H1 (cell line): ENCODE results near the gene ANXA8L1. TPM values are rescaled to one million over a fixed set of nuclear protein-coding genes. Genes with fewer than 3 reads are reported as not detected.
"Not testable (repeated sequence)": the region's sequence is repeated elsewhere in the genome, so short reads cannot be mapped to it uniquely, and the experiment has no call there.

Experiments used
- CTCF ChIA-PET: fragments of 300-600 bp; sonication (Branson Sonifier 250); formaldehyde crosslinking; loops from one replicate; lab custom pipeline; 2021; ENCODE audit not compliant: partially characterized antibody; lab: Charles Lee
- POLR2A ChIA-PET: fragments of 300-600 bp; sonication (Branson Sonifier 250); formaldehyde crosslinking; loops from one replicate; lab custom pipeline; 2021; ENCODE audit warnings: inconsistent platforms; ENCODE audit not compliant: partially characterized antibody; lab: Charles Lee
- DNase-seq, 2 experiments: peaks; one replicate each; pipeline versions ENCODE4 v3.0.0 to v3.0.0-alpha.2; 2010 to 2022; ENCODE audit warnings: low spot score in 2 of 2, low read depth in 1 of 2, mixed read lengths in 1 of 2
- FAIRE-seq: peaks from 2 replicates; lab custom pipeline; 2011; peaks lifted over from hg19 to GRCh38; lab: Jason Lieb, UNC
- H2AFZ ChIP-seq: 2 replicates; pipeline ENCODE4 v1.8.1; 2012; ENCODE audit warnings: low read length, inconsistent platforms
- H2AK5ac ChIP-seq: 2 replicates; pipeline ENCODE4 v1.6.1; 2013; ENCODE audit warnings: low read depth, low read length
- H2BK120ac ChIP-seq: replicated peaks from 2 replicates; pipeline ENCODE3; 2013; ENCODE audit warnings: low read depth, low read length, inconsistent platforms
- H2BK12ac ChIP-seq: 2 replicates; pipeline ENCODE4 v1.6.1; 2013; ENCODE audit warnings: low read depth, low read length
- H2BK15ac ChIP-seq: 2 replicates; pipeline ENCODE4 v1.6.1; 2013; ENCODE audit warnings: low read length
- H2BK20ac ChIP-seq: 2 replicates; pipeline ENCODE4 v1.6.1; 2013; ENCODE audit warnings: low read length
- H2BK5ac ChIP-seq: 2 replicates; pipeline ENCODE4 v1.6.1; 2013; ENCODE audit warnings: low read depth, low read length
- H3K14ac ChIP-seq: 2 replicates; pipeline ENCODE4 v1.6.1; 2013; ENCODE audit warnings: inconsistent platforms; ENCODE audit not compliant: insufficient read length
- H3K18ac ChIP-seq: 2 replicates; pipeline ENCODE4 v1.6.1; 2013; ENCODE audit warnings: low read length; ENCODE audit errors: extremely low read depth
- H3K23ac ChIP-seq: 2 replicates; pipeline ENCODE4 v1.6.1; 2013; ENCODE audit warnings: inconsistent platforms; ENCODE audit not compliant: insufficient read length
- H3K23me2 ChIP-seq: 2 replicates; pipeline ENCODE4 v1.6.1; 2013; ENCODE audit warnings: low read depth, low read length
- H3K27ac ChIP-seq: 2 replicates; pipeline ENCODE4 v1.6.1; 2011; ENCODE audit warnings: low read depth, low read length, inconsistent platforms
- H3K27me3 ChIP-seq, 4 experiments: replicated peaks in 1 of 4; 1 replicate in 1 of 4; 2 replicates in 3 of 4; pipeline versions ENCODE4 v1.6.1 to v1.8.1; 2011 to 2013; ENCODE audit warnings: low read length in 3 of 4, mild to moderate bottlenecking in 3 of 4, inconsistent platforms in 2 of 4, mixed read lengths in 2 of 4, moderate library complexity in 1 of 4; ENCODE audit not compliant: control insufficient read depth in 3 of 4, insufficient read depth in 3 of 4; ENCODE audit errors: extremely low read depth in 1 of 4
- H3K36me3 ChIP-seq, 4 experiments: 2 replicates each; pipeline versions ENCODE4 v1.6.1 to v1.8.1; 2011 to 2013; ENCODE audit warnings: mild to moderate bottlenecking in 4 of 4, low read length in 3 of 4, moderate library complexity in 2 of 4, control low read depth in 1 of 4, inconsistent platforms in 1 of 4; ENCODE audit not compliant: insufficient read depth in 4 of 4, control insufficient read depth in 2 of 4
- H3K4ac ChIP-seq: replicated peaks from 2 replicates; pipeline ENCODE3; 2013; ENCODE audit warnings: low read length, low read depth, mixed read lengths, inconsistent platforms; ENCODE audit not compliant: insufficient read length
- H3K4me1 ChIP-seq, 4 experiments: replicated peaks in 1 of 4; 1 replicate in 1 of 4; 2 replicates in 3 of 4; pipeline versions ENCODE4 v1.6.1 to v1.8.1; 2011 to 2013; ENCODE audit warnings: low read length in 3 of 4, inconsistent platforms in 2 of 4, mixed read lengths in 1 of 4; ENCODE audit not compliant: insufficient read depth in 4 of 4, control insufficient read depth in 3 of 4
- H3K4me2 ChIP-seq, 2 experiments: 2 replicates each; pipeline versions ENCODE4 v1.6.1 to v1.8.1; 2011 to 2013; ENCODE audit warnings: low read depth in 2 of 2, low read length in 2 of 2, control low read depth in 1 of 2, inconsistent platforms in 1 of 2, mild to moderate bottlenecking in 1 of 2; ENCODE audit not compliant: insufficient read depth in 1 of 2
- H3K4me3 ChIP-seq, 4 experiments: fragments of 200-600, 300-600 bp in 1 of 4; sonication (generic), shearing (Covaris generic), sonication (Bioruptor Twin) in 1 of 4; 2 replicates each; pipeline versions ENCODE4 v1.5.1 to v1.8.1; 2011 to 2016; ENCODE audit warnings: low read length in 4 of 4, low read depth in 3 of 4, control low read depth in 2 of 4, inconsistent platforms in 2 of 4, mild to moderate bottlenecking in 2 of 4, mixed read lengths in 1 of 4, moderate library complexity in 1 of 4; ENCODE audit not compliant: insufficient read depth in 2 of 4; ENCODE audit errors: extremely low read depth in 1 of 4
- H3K56ac ChIP-seq: replicated peaks from 2 replicates; pipeline ENCODE3; 2013; ENCODE audit warnings: low read depth, mild to moderate bottlenecking, mixed read lengths, low read length, inconsistent platforms; ENCODE audit not compliant: insufficient read length
- H3K79me1 ChIP-seq: 2 replicates; pipeline ENCODE4 v1.6.1; 2013; ENCODE audit warnings: low read depth, low read length, control low read depth
- H3K79me2 ChIP-seq, 2 experiments: 2 replicates each; pipeline versions ENCODE4 v1.6.1 to v1.8.1; 2012 to 2013; ENCODE audit warnings: low read length in 2 of 2, mild to moderate bottlenecking in 2 of 2, inconsistent platforms in 1 of 2; ENCODE audit not compliant: insufficient read depth in 2 of 2, control insufficient read depth in 1 of 2
- H3K9ac ChIP-seq, 4 experiments: replicated peaks in 1 of 4; 1 replicate in 1 of 4; 2 replicates in 3 of 4; pipeline versions ENCODE4 v1.6.1 to v1.8.1; 2011 to 2013; ENCODE audit warnings: low read depth in 3 of 4, low read length in 3 of 4, control low read depth in 2 of 4, mild to moderate bottlenecking in 2 of 4, moderate library complexity in 2 of 4, inconsistent platforms in 1 of 4; ENCODE audit errors: extremely low read depth in 1 of 4
- H3K9me3 ChIP-seq, 2 experiments: 2 replicates each; pipeline versions ENCODE4 v1.6.1 to v1.8.1; 2012 to 2013; ENCODE audit warnings: mild to moderate bottlenecking in 2 of 2, moderate library complexity in 2 of 2, control low read depth in 1 of 2, inconsistent platforms in 1 of 2, low read depth in 1 of 2, low read length in 1 of 2, mixed read lengths in 1 of 2; ENCODE audit not compliant: insufficient read depth in 2 of 2
- H4K20me1 ChIP-seq, 2 experiments: replicated peaks in 1 of 2; 2 replicates each; pipeline versions ENCODE3 to v1.8.1; 2011 to 2013; ENCODE audit warnings: inconsistent platforms in 2 of 2, low read length in 2 of 2, mild to moderate bottlenecking in 1 of 2; ENCODE audit not compliant: insufficient read depth in 2 of 2, control insufficient read depth in 1 of 2
- H4K5ac ChIP-seq: 2 replicates; pipeline ENCODE4 v1.6.1; 2013; ENCODE audit warnings: low read length, low read depth, mixed read lengths, inconsistent platforms; ENCODE audit not compliant: insufficient read length
- H4K8ac ChIP-seq: 2 replicates; pipeline ENCODE4 v1.8.0; 2013; ENCODE audit warnings: mild to moderate bottlenecking, moderate library complexity, low read length, inconsistent platforms; ENCODE audit not compliant: insufficient read depth; ENCODE audit errors: extremely low read depth
- H4K91ac ChIP-seq: replicated peaks from 2 replicates; pipeline ENCODE3; 2013; ENCODE audit warnings: low read length, mixed read lengths, inconsistent platforms; ENCODE audit not compliant: insufficient read length
- WGBS, 2 experiments: shearing (Covaris generic) in 1 of 2; methylation state at CpG; one replicate each; pipeline versions ENCODE4 v1.1.6 to v1.1.7; 2013 to 2015; ENCODE audit warnings: low lambda C conversion rate in 2 of 2, mixed read lengths in 2 of 2, inconsistent platforms in 1 of 2, low coverage in 1 of 2, missing lambda C conversion rate in 1 of 2; ENCODE audit not compliant: insufficient replicate concordance in 2 of 2, insufficient coverage in 1 of 2, insufficient read length in 1 of 2; ENCODE audit errors: extremely low coverage in 1 of 2, missing lambda C conversion rate in 1 of 2; 5-methylcytosine and 5-hydroxymethylcytosine counted together
- polyA plus RNA-seq, 7 experiments: library from polyadenylated mRNA; depleted of rRNA in 3 of 7; stranded (reverse) in 5 of 7; unstranded in 2 of 7; fragments of >200 nt in 5 of 7; fragments of 200-250 nt in 2 of 7; gene quantifications; 1 replicate in 5 of 7; 2 replicates in 1 of 7; 4 replicates in 1 of 7; pipeline versions ENCODE4 v1.2.1 to v1.2.3, GENCODE V29; 2011 to 2013; ENCODE audit warnings: missing spikeins in 2 of 7, mixed read lengths in 2 of 7
- total RNA-seq: library from RNA; stranded (reverse); fragmentation: NEBNext Ultra II Directional; extraction: Animal tissue kit (Norgen Biotek cat#: 25700); gene quantifications from 2 replicates; pipeline ENCODE4 v1.2.1, GENCODE V29; 2021

ANXA8L1 gene
- total and polyA plus RNA-seq, 2 of the 8 experiments (the other 6 are each of a cell fraction or from before 2014, with no cell fraction given): not detected

DNA sequence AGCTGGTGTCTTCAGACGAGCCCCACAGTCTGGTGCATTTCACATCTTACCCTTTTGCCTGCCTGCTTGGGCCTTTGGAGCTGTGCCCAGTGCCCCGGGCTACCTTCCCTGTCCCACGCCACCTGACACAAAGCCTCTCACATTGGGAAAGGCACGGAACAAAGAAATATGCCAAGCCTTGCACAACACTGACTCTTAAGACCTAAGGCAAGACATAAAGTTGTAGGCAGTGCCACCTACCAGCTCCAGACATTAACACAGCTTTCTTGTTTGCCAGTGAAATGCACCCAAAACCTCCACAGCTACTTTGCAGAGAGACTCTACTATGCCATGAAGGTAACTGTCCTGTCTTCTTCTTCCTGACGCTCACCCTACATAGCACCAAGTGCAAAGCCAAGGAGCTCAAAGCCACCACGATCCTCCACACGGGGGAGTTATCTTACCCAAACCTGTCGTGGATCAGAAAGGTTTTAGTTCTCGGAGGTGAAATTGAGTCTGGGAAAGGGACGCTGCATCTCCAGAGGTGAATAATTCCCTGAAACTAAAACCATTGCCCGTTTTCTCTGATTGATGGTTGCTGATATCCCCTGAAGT lies 11.8 kb downstream of the ANXA8L1 start:
- H2BK12ac ChIP-seq, FAIRE-seq, H2BK5ac ChIP-seq, H3K9me3 ChIP-seq, H3K4me1 ChIP-seq, H3K79me2 ChIP-seq, H2BK120ac ChIP-seq, H3K4me2 ChIP-seq, CTCF ChIA-PET, H3K4ac ChIP-seq, H2AK5ac ChIP-seq, H3K79me1 ChIP-seq, H3K14ac ChIP-seq, H2BK20ac ChIP-seq, H3K36me3 ChIP-seq, H3K23ac ChIP-seq, POLR2A ChIA-PET, DNase-seq, H4K5ac ChIP-seq, H3K56ac ChIP-seq, H3K18ac ChIP-seq, H3K27me3 ChIP-seq, H3K23me2 ChIP-seq, H3K4me3 ChIP-seq, H2AFZ ChIP-seq, H4K8ac ChIP-seq, H3K27ac ChIP-seq, H4K20me1 ChIP-seq, H4K91ac ChIP-seq, H2BK15ac ChIP-seq, H3K9ac ChIP-seq: not testable (repeated sequence)
- no CpG with 5 or more reads among the region's 11 CpGs for WGBS, 2 experiments

DNA sequence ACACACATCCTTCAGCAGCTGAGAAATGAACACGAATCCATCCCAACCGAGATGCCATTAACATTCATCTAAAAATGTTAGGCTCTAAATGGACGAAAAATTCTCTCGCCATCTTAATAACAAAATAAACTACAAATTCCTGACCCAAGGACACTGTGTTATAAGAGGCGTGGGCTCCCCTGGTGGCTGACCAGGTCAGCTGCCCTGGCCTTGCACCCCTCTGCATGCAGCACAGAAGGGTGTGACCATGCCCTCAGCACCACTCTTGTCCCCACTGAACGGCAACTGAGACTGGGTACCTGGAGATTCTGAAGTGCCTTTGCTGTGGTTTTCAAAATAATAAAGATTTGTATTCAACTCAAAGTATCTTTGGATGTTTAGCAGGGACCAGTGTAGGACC lies 15.8 kb downstream of the ANXA8L1 start:
- not testable (repeated sequence) for H3K4ac ChIP-seq

More for the DNA sequence above, 15.8 kb downstream of the ANXA8L1 start:
- H2BK120ac ChIP-seq, H2BK5ac ChIP-seq, H3K4me2 ChIP-seq, H3K9ac ChIP-seq, H3K79me2 ChIP-seq, H4K91ac ChIP-seq, H3K14ac ChIP-seq, H3K23ac ChIP-seq, CTCF ChIA-PET, H4K8ac ChIP-seq, H2BK20ac ChIP-seq, H3K56ac ChIP-seq, FAIRE-seq, H3K27ac ChIP-seq, H3K4me1 ChIP-seq, H3K36me3 ChIP-seq, H3K4me3 ChIP-seq, H3K23me2 ChIP-seq, H3K79me1 ChIP-seq, H2BK12ac ChIP-seq, H2BK15ac ChIP-seq, H3K9me3 ChIP-seq, H3K18ac ChIP-seq, H3K27me3 ChIP-seq, H2AFZ ChIP-seq, H4K5ac ChIP-seq, POLR2A ChIA-PET, H2AK5ac ChIP-seq, DNase-seq, H4K20me1 ChIP-seq: not testable (repeated sequence)
- 97% methylated on average over 4 of the region's 6 CpGs; no CpG with 5 or more reads in 1 of the 2 experiments for WGBS, 2 experiments
